Smooth muscle cell (in vitro differentiated cells): Measurements from ENCODE around the gene TLE7. TPM values are rescaled to one million over a fixed set of nuclear protein-coding genes. Genes with fewer than 3 reads are reported as not detected.

Source experiments
- DNase-seq: peaks from one replicate; lab custom pipeline; 2025; ENCODE audit not compliant: unreplicated experiment; lab: John Stamatoyannopoulos, UW
- H2AFZ ChIP-seq: fragments of 200-600 bp; sonication (generic); 2 replicates; pipeline ENCODE4 v1.6.0; 2016; ENCODE audit warnings: antibody characterized with exemption, low read depth, mild to moderate bottlenecking
- H3F3A ChIP-seq: fragments of 200-600 bp; sonication (generic); 2 replicates; pipeline ENCODE4 v1.6.0; 2017; ENCODE audit warnings: antibody characterized with exemption, low read depth
- H3K27ac ChIP-seq: fragments of 200-600 bp; sonication (generic); 2 replicates; pipeline ENCODE4 v1.5.1; 2016; ENCODE audit warnings: low read depth, mild to moderate bottlenecking
- H3K27me3 ChIP-seq: fragments of 200-600 bp; sonication (generic); 2 replicates; pipeline ENCODE4 v1.6.1; 2016; ENCODE audit warnings: low read depth, mild to moderate bottlenecking
- H3K36me3 ChIP-seq: fragments of 200-600 bp; sonication (generic); 2 replicates; pipeline ENCODE4 v1.5.1; 2016; ENCODE audit warnings: low read depth
- H3K4me1 ChIP-seq: fragments of 200-600 bp; sonication (generic); 2 replicates; pipeline ENCODE4 v1.5.1; 2016; ENCODE audit warnings: low read depth
- H3K4me2 ChIP-seq: fragments of 200-600 bp; sonication (generic); 2 replicates; pipeline ENCODE4 v1.6.0; 2016; ENCODE audit warnings: mild to moderate bottlenecking
- H3K4me3 ChIP-seq: fragments of 200-600 bp; sonication (generic); 2 replicates; pipeline ENCODE4 v1.5.1; 2016; ENCODE audit warnings: mild to moderate bottlenecking
- H3K79me2 ChIP-seq: fragments of 200-600 bp; sonication (generic); 2 replicates; pipeline ENCODE4 v1.6.0; 2016; ENCODE audit warnings: low read depth, mild to moderate bottlenecking
- H3K9ac ChIP-seq: fragments of 200-600 bp; sonication (generic); 2 replicates; pipeline ENCODE4 v1.6.0; 2016; ENCODE audit warnings: low read depth
- H3K9me3 ChIP-seq: fragments of 200-600 bp; sonication (generic); replicated peaks from 2 replicates; pipeline ENCODE4 v1.5.1; 2016; ENCODE audit warnings: low read depth
- H4K20me1 ChIP-seq: fragments of 200-600 bp; sonication (generic); 2 replicates; pipeline ENCODE4 v1.6.0; 2016; ENCODE audit warnings: low read depth
- CTCF ChIP-seq: fragments of 200-600 bp; sonication (generic); IDR thresholded peaks from 2 replicates; pipeline ENCODE4 v1.5.1; 2017; ENCODE audit warnings: borderline replicate concordance, mild to moderate bottlenecking, antibody characterized with exemption; ENCODE audit not compliant: insufficient read depth, poor library complexity, severe bottlenecking
- WGBS: methylation state at CpG from one replicate; pipeline ENCODE4 v1.1.7; 2016; ENCODE audit warnings: low lambda C conversion rate; 5-methylcytosine and 5-hydroxymethylcytosine counted together
- polyA plus RNA-seq: library from polyadenylated mRNA; unstranded; fragments of >200 nt; fragmentation: Nextera tagmentation; extraction: Ambion mirVana; gene quantifications from 2 replicates; pipeline ENCODE4 v1.2.1, GENCODE V29; 2016
- total RNA-seq: library from RNA; depleted of rRNA; stranded (reverse); fragments of >200 nt; gene quantifications from 2 replicates; pipeline ENCODE4 v1.2.3, GENCODE V29; 2014

Gene TLE7
- total and polyA plus RNA-seq, 2 experiments from 2014 or later, result not detected

GRCh38 chr16:71440669-71441347 is 1.0 kb downstream of the TLE7 start:
- Histone ChIP-seq H3K27ac (no peak overlapping the region), H3K4me3 (no peak overlapping the region), H3K79me2 (no peaks in the 10 kb centered on the region), H3F3A (no peaks in the 10 kb centered on the region), H3K4me2 (no peak overlapping the region), H4K20me1 (no peaks in the 10 kb centered on the region), H3K27me3 (no peaks in the 10 kb centered on the region), H3K36me3 (no peaks in the 10 kb centered on the region), H3K9ac (no peak overlapping the region), H3K4me1 (no peaks in the 10 kb centered on the region), H2AFZ (no peak overlapping the region), H3K9me3 (no peaks in the 10 kb centered on the region)
- DNase-seq, result no peak
- WGBS, result 72% methylated on average over 23 of the region's 25 CpGs
- TF ChIP-seq CTCF, result peak; percentile 19

- Histone ChIP-seq H3K9ac (no peak overlapping the region), H3F3A (no peaks in the 10 kb centered on the region), H3K27ac (no peak overlapping the region), H3K79me2 (no peaks in the 10 kb centered on the region), H3K36me3 (no peaks in the 10 kb centered on the region), H3K4me2 (no peak overlapping the region), H2AFZ (no peak overlapping the region), H3K4me1 (no peaks in the 10 kb centered on the region), H3K27me3 (no peaks in the 10 kb centered on the region), H3K4me3 (no peak overlapping the region), H4K20me1 (no peaks in the 10 kb centered on the region), H3K9me3 (no peaks in the 10 kb centered on the region)
- TF ChIP-seq CTCF, result no peak
- WGBS, result 43% methylated on average over 3 of the region's 3 CpGs
- no peak for DNase-seq
Observed at GRCh38 chr16:71439523-71439922, 2.3 kb downstream of the TLE7 start.

- no peaks in the 10 kb centered on the region for H3F3A ChIP-seq
- 81% methylated on average over 7 of the region's 7 CpGs for whole genome bisulfite sequencing
- no peak overlapping the region for H2AFZ ChIP-seq
- H3K9ac ChIP-seq, result no peak overlapping the region
- no peaks in the 10 kb centered on the region for H3K79me2 ChIP-seq
- H3K27me3 ChIP-seq, result no peaks in the 10 kb centered on the region
- no peaks in the 10 kb centered on the region for H3K9me3 ChIP-seq
- H3K27ac ChIP-seq, result no peak overlapping the region
- DNase-seq, result no peak
- no peaks in the 10 kb centered on the region for H4K20me1 ChIP-seq
- no peak overlapping the region for H3K4me3 ChIP-seq
- H3K36me3 ChIP-seq, result no peaks in the 10 kb centered on the region
- no peaks in the 10 kb centered on the region for H3K4me1 ChIP-seq
- no peak overlapping the region for H3K4me2 ChIP-seq
- no peak for TF ChIP-seq CTCF
Observed at GRCh38 chr16:71436473-71436872, 5.4 kb downstream of the TLE7 start.

- no peak for TF ChIP-seq CTCF
- no peak for DNase-seq
- Histone ChIP-seq H3K9me3 (no peaks in the 10 kb centered on the region), H3K27ac (no peak overlapping the region), H4K20me1 (no peaks in the 10 kb centered on the region), H3K4me2 (no peak overlapping the region), H3K4me1 (no peaks in the 10 kb centered on the region), H3K9ac (no peak overlapping the region), H3K36me3 (no peaks in the 10 kb centered on the region), H3K4me3 (no peak overlapping the region), H3F3A (no peaks in the 10 kb centered on the region), H2AFZ (no peak overlapping the region), H3K79me2 (no peaks in the 10 kb centered on the region), H3K27me3 (no peaks in the 10 kb centered on the region)
- 81% methylated on average over 6 of the region's 6 CpGs for WGBS
Observed at GRCh38 chr16:71432906-71433305, 8.9 kb downstream of the TLE7 start.
